GM12878 (cell line): ENCODE results near the gene WWTR1. TPM values are rescaled to one million over a fixed set of nuclear protein-coding genes. Genes with fewer than 3 reads are reported as not detected.

ENCODE experiments used
- CBFB ChIP-seq: IDR thresholded peaks from 2 replicates; pipeline ENCODE4 v1.6.1; 2016; ENCODE audit warnings: antibody characterized with exemption, low read depth
- IKZF1 ChIP-seq: fragments of 450-650 bp; conservative IDR thresholded peaks from 2 replicates; pipeline ENCODE4 v1.6.1; 2017; ENCODE audit warnings: antibody characterized with exemption, mild to moderate bottlenecking
- JUNB ChIP-seq: IDR thresholded peaks from 2 replicates; pipeline ENCODE4 v1.6.1; 2016; ENCODE audit warnings: antibody characterized with exemption, mild to moderate bottlenecking
- NR2C2 ChIP-seq: IDR thresholded peaks from 2 replicates; pipeline ENCODE4 v1.6.1; 2011; ENCODE audit warnings: borderline replicate concordance, low read depth; ENCODE audit not compliant: control insufficient read depth, insufficient read length
- NRF1 ChIP-seq: conservative IDR thresholded peaks from 2 replicates; pipeline ENCODE4 v1.6.1; 2011; ENCODE audit warnings: mild to moderate bottlenecking, low read depth, low read length, improper control_type of control experiment
- POLR2AphosphoS5 ChIP-seq: IDR thresholded peaks from 2 replicates; pipeline ENCODE4 v1.6.1; 2011; ENCODE audit warnings: mild to moderate bottlenecking, low read length, inconsistent platforms
- STAT1 ChIP-seq: fragments of 450-650 bp; conservative IDR thresholded peaks from 2 replicates; pipeline ENCODE4 v1.6.1; 2014; ENCODE audit warnings: antibody characterized with exemption, mild to moderate bottlenecking
- TAF1 ChIP-seq: IDR thresholded peaks from 2 replicates; pipeline ENCODE4 v1.6.1; 2011; ENCODE audit warnings: mild to moderate bottlenecking, low read depth, low read length, borderline replicate concordance
- TCF12 ChIP-seq: IDR thresholded peaks from 2 replicates; pipeline ENCODE4 v1.6.1; 2011; ENCODE audit warnings: low read depth, mild to moderate bottlenecking, low read length
- YBX1 ChIP-seq: fragments of 450-650 bp; IDR thresholded peaks from 2 replicates; pipeline ENCODE4 v1.6.1; 2016; ENCODE audit warnings: antibody characterized with exemption
- ZNF274 ChIP-seq: IDR thresholded peaks from one replicate; pipeline ENCODE4 v1.8.0; 2011; ENCODE audit not compliant: insufficient read length, insufficient read depth
- ZNF384 ChIP-seq: IDR thresholded peaks from 2 replicates; pipeline ENCODE4 v1.6.1; 2012; ENCODE audit warnings: low read depth, mild to moderate bottlenecking, low read length, improper control_type of control experiment, borderline replicate concordance
- ZNF622 ChIP-seq: fragments of 450-650 bp; IDR thresholded peaks from 2 replicates; pipeline ENCODE4 v1.6.1; 2017; ENCODE audit warnings: mild to moderate bottlenecking, inconsistent platforms
- polyA plus RNA-seq, 11 experiments: library from polyadenylated mRNA; depleted of rRNA in 4 of 11; unstranded in 6 of 11; stranded (reverse) in 5 of 11; fragments of >200 nt; fragmentation: Nextera tagmentation in 4 of 11; fragmentation: Illumina TruSeq in 1 of 11; extraction: Ambion mirVana in 4 of 11; extraction: Trizol in 1 of 11; gene quantifications; 1 replicate in 1 of 11; 2 replicates in 10 of 11; pipeline versions ENCODE4 v1.2.1 to v1.2.3, GENCODE V29; 2011 to 2016; ENCODE audit warnings: inconsistent platforms in 2 of 11, missing spikeins in 2 of 11, low read depth in 1 of 11
- total RNA-seq, 4 experiments: library from RNA; depleted of rRNA in 3 of 4; stranded (reverse); fragments of >200 nt in 3 of 4; fragmentation: Illumina TruSeq in 1 of 4; extraction: Trizol in 1 of 4; gene quantifications; 2 replicates each; pipeline versions ENCODE4 v1.2.1 to v1.2.3, GENCODE V29; 2013 to 2021
- TF ChIP-seq, protein P1 (sequence below), 3 experiments: IDR thresholded peaks in 2 of 3; conservative IDR thresholded peaks in 1 of 3; 2 replicates each; pipeline ENCODE4 v1.5.1; 2011; ENCODE audit warnings: low read depth in 3 of 3, low read length in 3 of 3, mild to moderate bottlenecking in 3 of 3, control low read depth in 2 of 3, moderate library complexity in 2 of 3, inconsistent platforms in 1 of 3, mixed read lengths in 1 of 3; ENCODE audit not compliant: control insufficient read depth in 2 of 3, insufficient read depth in 1 of 3; ENCODE audit errors: extremely low read depth in 1 of 3
- TF ChIP-seq, protein P2 (sequence below): fragments of 150-350 bp; IDR thresholded peaks from 2 replicates; pipeline ENCODE4 v1.6.1; 2014; ENCODE audit warnings: mild to moderate bottlenecking, low read depth, low read length
- TF ChIP-seq, protein P3 (sequence below): IDR thresholded peaks from 2 replicates; pipeline ENCODE4 v1.6.1; 2011; ENCODE audit warnings: borderline replicate concordance, low read depth, mild to moderate bottlenecking, moderate library complexity, mixed read lengths, low read length; ENCODE audit not compliant: insufficient read depth; ENCODE audit errors: extremely low read length
- TF ChIP-seq, protein P4 (sequence below): fragments of 450-650 bp; formaldehyde crosslinking; IDR thresholded peaks from 2 replicates; pipeline ENCODE4 v1.5.0; 2022; ENCODE audit warnings: mild to moderate bottlenecking, missing genetic modification characterization
- TF ChIP-seq, protein P5 (sequence below): IDR thresholded peaks from 2 replicates; pipeline ENCODE4 v1.6.1; 2011; ENCODE audit warnings: low read depth, low read length, improper control_type of control experiment, borderline replicate concordance
- TF ChIP-seq, protein P6 (sequence below): fragments of 450-650 bp; IDR thresholded peaks from 2 replicates; pipeline ENCODE4 v1.6.1; 2017; ENCODE audit warnings: low read depth, mild to moderate bottlenecking, moderate library complexity

Gene WWTR1
- total and polyA plus RNA-seq, 10 of the 15 experiments (the other 5 are each of a cell fraction or from before 2014, with no cell fraction given), result 2.5 to 18.5 (median 5.8) TPM

DNA sequence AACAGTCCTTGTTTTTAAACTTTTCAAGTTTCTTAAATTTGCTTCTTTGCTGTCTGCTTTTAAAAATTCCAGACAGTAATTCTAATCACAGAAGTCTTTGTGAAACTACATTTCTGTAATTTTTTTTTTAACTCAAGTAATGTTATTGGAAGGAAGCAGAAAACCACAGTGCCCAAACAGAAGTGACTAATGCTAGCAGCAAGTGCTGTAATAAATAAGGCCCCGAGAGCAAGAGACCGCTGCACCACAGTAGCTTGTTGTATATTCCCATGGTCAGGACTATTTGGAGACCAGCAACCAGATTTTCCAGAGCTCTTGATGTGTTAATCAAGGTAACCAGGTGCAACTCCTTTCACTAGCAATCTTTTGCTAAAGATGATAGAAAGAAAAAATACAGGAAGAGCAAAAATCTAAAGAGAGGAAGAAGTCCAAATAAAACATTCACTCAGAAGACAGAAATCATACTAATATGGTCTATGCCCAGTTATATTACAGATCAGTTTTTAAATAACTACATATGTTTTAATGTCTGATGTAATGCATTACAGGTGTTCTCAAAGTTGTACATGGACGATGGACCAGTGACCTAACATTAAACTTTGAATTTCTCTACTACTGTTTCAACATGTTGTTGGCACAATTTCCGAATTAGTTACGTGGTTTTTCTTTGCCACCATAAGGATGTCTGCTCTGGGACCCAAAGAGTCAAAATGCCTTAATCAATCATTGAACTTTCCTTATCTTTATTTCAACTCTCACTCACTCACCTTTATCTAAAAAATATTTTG is 36.4 kb downstream of the WWTR1 start (continued):
- no peak for TF ChIP-seq STAT1
- TF ChIP-seq, protein P1, sequence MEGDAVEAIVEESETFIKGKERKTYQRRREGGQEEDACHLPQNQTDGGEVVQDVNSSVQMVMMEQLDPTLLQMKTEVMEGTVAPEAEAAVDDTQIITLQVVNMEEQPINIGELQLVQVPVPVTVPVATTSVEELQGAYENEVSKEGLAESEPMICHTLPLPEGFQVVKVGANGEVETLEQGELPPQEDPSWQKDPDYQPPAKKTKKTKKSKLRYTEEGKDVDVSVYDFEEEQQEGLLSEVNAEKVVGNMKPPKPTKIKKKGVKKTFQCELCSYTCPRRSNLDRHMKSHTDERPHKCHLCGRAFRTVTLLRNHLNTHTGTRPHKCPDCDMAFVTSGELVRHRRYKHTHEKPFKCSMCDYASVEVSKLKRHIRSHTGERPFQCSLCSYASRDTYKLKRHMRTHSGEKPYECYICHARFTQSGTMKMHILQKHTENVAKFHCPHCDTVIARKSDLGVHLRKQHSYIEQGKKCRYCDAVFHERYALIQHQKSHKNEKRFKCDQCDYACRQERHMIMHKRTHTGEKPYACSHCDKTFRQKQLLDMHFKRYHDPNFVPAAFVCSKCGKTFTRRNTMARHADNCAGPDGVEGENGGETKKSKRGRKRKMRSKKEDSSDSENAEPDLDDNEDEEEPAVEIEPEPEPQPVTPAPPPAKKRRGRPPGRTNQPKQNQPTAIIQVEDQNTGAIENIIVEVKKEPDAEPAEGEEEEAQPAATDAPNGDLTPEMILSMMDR (IDR thresholded peaks at IDR 0.05 in 2 of 3, conservative IDR thresholded peaks at IDR 0.05 in 1 of 3; ENCODE audit: control insufficient read depth in 2 of 3, extremely low read depth in 1 of 3, insufficient read depth in 1 of 3, low read depth in 3 of 3, low read length in 3 of 3), result no peak
- peak; percentile 36 for TF ChIP-seq JUNB
- TF ChIP-seq YBX1, result no peak
- no peak for TF ChIP-seq TAF1
- TF ChIP-seq, protein P2, sequence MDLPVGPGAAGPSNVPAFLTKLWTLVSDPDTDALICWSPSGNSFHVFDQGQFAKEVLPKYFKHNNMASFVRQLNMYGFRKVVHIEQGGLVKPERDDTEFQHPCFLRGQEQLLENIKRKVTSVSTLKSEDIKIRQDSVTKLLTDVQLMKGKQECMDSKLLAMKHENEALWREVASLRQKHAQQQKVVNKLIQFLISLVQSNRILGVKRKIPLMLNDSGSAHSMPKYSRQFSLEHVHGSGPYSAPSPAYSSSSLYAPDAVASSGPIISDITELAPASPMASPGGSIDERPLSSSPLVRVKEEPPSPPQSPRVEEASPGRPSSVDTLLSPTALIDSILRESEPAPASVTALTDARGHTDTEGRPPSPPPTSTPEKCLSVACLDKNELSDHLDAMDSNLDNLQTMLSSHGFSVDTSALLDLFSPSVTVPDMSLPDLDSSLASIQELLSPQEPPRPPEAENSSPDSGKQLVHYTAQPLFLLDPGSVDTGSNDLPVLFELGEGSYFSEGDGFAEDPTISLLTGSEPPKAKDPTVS, result no peak
- TF ChIP-seq ZNF622, result no peak
- no peak for TF ChIP-seq IKZF1
- TF ChIP-seq, protein P3, sequence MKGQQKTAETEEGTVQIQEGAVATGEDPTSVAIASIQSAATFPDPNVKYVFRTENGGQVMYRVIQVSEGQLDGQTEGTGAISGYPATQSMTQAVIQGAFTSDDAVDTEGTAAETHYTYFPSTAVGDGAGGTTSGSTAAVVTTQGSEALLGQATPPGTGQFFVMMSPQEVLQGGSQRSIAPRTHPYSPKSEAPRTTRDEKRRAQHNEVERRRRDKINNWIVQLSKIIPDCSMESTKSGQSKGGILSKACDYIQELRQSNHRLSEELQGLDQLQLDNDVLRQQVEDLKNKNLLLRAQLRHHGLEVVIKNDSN, result no peak
- 0 out of 2 replicates have a peak, but pooled peaks have one; percentile 13 for TF ChIP-seq CBFB
- TF ChIP-seq ZNF274, result no peak
- TF ChIP-seq NR2C2, result no peak
- TF ChIP-seq, protein P4, sequence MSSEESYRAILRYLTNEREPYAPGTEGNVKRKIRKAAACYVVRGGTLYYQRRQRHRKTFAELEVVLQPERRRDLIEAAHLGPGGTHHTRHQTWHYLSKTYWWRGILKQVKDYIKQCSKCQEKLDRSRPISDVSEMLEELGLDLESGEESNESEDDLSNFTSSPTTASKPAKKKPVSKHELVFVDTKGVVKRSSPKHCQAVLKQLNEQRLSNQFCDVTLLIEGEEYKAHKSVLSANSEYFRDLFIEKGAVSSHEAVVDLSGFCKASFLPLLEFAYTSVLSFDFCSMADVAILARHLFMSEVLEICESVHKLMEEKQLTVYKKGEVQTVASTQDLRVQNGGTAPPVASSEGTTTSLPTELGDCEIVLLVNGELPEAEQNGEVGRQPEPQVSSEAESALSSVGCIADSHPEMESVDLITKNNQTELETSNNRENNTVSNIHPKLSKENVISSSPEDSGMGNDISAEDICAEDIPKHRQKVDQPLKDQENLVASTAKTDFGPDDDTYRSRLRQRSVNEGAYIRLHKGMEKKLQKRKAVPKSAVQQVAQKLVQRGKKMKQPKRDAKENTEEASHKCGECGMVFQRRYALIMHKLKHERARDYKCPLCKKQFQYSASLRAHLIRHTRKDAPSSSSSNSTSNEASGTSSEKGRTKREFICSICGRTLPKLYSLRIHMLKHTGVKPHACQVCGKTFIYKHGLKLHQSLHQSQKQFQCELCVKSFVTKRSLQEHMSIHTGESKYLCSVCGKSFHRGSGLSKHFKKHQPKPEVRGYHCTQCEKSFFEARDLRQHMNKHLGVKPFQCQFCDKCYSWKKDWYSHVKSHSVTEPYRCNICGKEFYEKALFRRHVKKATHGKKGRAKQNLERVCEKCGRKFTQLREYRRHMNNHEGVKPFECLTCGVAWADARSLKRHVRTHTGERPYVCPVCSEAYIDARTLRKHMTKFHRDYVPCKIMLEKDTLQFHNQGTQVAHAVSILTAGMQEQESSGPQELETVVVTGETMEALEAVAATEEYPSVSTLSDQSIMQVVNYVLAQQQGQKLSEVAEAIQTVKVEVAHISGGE (CRISPR knock-in tag), result no peak
- TF ChIP-seq, protein P5, sequence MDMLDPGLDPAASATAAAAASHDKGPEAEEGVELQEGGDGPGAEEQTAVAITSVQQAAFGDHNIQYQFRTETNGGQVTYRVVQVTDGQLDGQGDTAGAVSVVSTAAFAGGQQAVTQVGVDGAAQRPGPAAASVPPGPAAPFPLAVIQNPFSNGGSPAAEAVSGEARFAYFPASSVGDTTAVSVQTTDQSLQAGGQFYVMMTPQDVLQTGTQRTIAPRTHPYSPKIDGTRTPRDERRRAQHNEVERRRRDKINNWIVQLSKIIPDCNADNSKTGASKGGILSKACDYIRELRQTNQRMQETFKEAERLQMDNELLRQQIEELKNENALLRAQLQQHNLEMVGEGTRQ, result no peak
- TF ChIP-seq POLR2AphosphoS5, result no peak
- no peak for TF ChIP-seq TCF12
- TF ChIP-seq NRF1, result no peak
- TF ChIP-seq, protein P6, sequence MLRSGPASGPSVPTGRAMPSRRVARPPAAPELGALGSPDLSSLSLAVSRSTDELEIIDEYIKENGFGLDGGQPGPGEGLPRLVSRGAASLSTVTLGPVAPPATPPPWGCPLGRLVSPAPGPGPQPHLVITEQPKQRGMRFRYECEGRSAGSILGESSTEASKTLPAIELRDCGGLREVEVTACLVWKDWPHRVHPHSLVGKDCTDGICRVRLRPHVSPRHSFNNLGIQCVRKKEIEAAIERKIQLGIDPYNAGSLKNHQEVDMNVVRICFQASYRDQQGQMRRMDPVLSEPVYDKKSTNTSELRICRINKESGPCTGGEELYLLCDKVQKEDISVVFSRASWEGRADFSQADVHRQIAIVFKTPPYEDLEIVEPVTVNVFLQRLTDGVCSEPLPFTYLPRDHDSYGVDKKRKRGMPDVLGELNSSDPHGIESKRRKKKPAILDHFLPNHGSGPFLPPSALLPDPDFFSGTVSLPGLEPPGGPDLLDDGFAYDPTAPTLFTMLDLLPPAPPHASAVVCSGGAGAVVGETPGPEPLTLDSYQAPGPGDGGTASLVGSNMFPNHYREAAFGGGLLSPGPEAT, result no peak
- TF ChIP-seq ZNF384, result peak; percentile 47
